Esophagus muscularis mucosa (tissue), 4 donors: ENCODE results near the gene SPPL2C. TPM values are rescaled to one million over a fixed set of nuclear protein-coding genes. Genes with fewer than 3 reads are reported as not detected.

Experiments
- DNase-seq: peaks from one replicate; pipeline ENCODE4 v3.0.0-alpha.2; 2017; ENCODE audit errors: extremely low spot score
- H3K27ac ChIP-seq, 4 donors: fragments of 200-600 bp; sonication (generic); replicated peaks in 1 of 4; 1 replicate in 3 of 4; 2 replicates in 1 of 4; pipeline ENCODE4 v1.5.1; 2016 to 2019; ENCODE audit warnings: mild to moderate bottlenecking in 1 of 4
- H3K27me3 ChIP-seq, 4 donors: fragments of 200-600 bp; sonication (generic); one replicate each; pipeline versions ENCODE4 v1.5.1 to v1.6.0; 2016 to 2019
- H3K36me3 ChIP-seq, 4 donors: fragments of 200-600 bp; sonication (generic); one replicate each; pipeline ENCODE4 v1.5.1; 2016 to 2019
- H3K4me1 ChIP-seq, 4 donors: fragments of 200-600 bp; sonication (generic); one replicate each; pipeline ENCODE4 v1.5.1; 2016 to 2019
- H3K4me3 ChIP-seq, 4 donors: fragments of 200-600 bp; sonication (generic); 1 replicate in 2 of 4; 2 replicates in 2 of 4; pipeline ENCODE4 v1.5.1; 2016 to 2019; ENCODE audit warnings: mild to moderate bottlenecking in 4 of 4, moderate library complexity in 1 of 4
- H3K9me3 ChIP-seq, 4 donors: fragments of 200-600 bp; sonication (generic); 1 replicate in 3 of 4; 2 replicates in 1 of 4; pipeline ENCODE4 v1.5.1; 2016 to 2019
- EP300 ChIP-seq: sonication (generic); formaldehyde crosslinking; IDR thresholded peaks from one replicate; pipeline ENCODE4 v1.6.1; 2017; ENCODE audit warnings: antibody characterized with exemption
- POLR2A ChIP-seq: fragments of 450-650 bp; IDR thresholded peaks from one replicate; pipeline ENCODE4 v1.6.1; 2017; ENCODE audit warnings: antibody characterized with exemption, moderate library complexity, mild to moderate bottlenecking, low read depth
- POLR2AphosphoS5 ChIP-seq, 2 donors: sonication (generic); formaldehyde crosslinking; IDR thresholded peaks; one replicate each; pipeline ENCODE4 v1.6.1; 2017; ENCODE audit warnings: antibody characterized with exemption in 2 of 2
- WGBS: methylation state at CpG from one replicate; pipeline ENCODE4 v1.1.5; 2018; 5-methylcytosine and 5-hydroxymethylcytosine counted together
- intact Hi-C: fragments of 100-400 bp; cut with DNase I; formaldehyde crosslinking; loops from one replicate; pipeline ENCODE4 v1.15.1; 2023
- total RNA-seq, 4 donors: library from RNA; depleted of rRNA; stranded (reverse); fragments of >200 nt; gene quantifications; one replicate each; pipeline versions ENCODE4 v1.1.0 to v1.2.1, GENCODE V29; 2016
- TF ChIP-seq, protein P1 (sequence below), 3 experiments: fragments of 200-600 bp in 2 of 3; fragments of 450-650 bp in 1 of 3; sonication (generic) in 2 of 3; IDR thresholded peaks; one replicate each; pipeline ENCODE4 v1.5.1; 2017 to 2019; ENCODE audit warnings: antibody characterized with exemption in 3 of 3, mild to moderate bottlenecking in 2 of 3, moderate library complexity in 1 of 3

Gene SPPL2C
- total RNA-seq, 4 donors from 2014 or later = not detected

DNA sequence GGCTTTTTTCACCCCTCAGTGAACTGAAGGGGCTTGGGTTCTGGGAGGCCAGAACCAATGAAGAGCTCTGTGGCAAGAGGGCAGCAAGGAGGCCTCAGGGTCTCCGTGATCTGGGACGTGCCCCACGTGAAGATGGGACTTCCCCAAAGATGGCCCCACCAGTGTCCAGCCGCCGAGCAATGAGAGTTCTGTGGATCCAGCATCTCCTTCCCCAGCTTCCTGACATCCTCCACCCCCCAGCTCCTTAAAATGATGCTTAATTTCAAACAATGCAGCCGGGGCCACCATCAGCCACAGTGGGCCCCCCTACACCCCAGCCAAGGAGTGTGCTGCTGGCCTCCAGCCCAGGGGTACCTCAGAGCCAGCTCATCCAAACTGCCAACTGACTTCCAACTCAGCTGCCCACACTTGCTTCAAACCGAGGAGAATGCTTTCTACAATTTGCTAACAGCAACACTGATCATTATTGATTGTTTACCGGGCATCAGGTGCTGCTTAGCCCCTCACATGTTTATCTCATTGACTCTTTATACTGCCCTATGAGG is 5.9 kb upstream of the SPPL2C start:
- H3K27me3 ChIP-seq = peaks cover 0 to 51% (median 0%) of the 10 kb centered on the region in 4 donors
- TF ChIP-seq POLR2AphosphoS5 (IDR thresholded peaks at IDR 0.05) = no peak
- TF ChIP-seq EP300 = no peak
- TF ChIP-seq POLR2A = no peak
- TF ChIP-seq, protein P1, sequence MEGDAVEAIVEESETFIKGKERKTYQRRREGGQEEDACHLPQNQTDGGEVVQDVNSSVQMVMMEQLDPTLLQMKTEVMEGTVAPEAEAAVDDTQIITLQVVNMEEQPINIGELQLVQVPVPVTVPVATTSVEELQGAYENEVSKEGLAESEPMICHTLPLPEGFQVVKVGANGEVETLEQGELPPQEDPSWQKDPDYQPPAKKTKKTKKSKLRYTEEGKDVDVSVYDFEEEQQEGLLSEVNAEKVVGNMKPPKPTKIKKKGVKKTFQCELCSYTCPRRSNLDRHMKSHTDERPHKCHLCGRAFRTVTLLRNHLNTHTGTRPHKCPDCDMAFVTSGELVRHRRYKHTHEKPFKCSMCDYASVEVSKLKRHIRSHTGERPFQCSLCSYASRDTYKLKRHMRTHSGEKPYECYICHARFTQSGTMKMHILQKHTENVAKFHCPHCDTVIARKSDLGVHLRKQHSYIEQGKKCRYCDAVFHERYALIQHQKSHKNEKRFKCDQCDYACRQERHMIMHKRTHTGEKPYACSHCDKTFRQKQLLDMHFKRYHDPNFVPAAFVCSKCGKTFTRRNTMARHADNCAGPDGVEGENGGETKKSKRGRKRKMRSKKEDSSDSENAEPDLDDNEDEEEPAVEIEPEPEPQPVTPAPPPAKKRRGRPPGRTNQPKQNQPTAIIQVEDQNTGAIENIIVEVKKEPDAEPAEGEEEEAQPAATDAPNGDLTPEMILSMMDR (IDR thresholded peaks at IDR 0.05) = no peak
- no peaks in the 10 kb centered on the region for H3K9me3 ChIP-seq
- H3K36me3 ChIP-seq = no peaks in the 10 kb centered on the region
- H3K4me3 ChIP-seq = no peak overlapping the region
- H3K4me1 ChIP-seq = no peaks in the 10 kb centered on the region
- WGBS = 78% methylated on average over 8 of the region's 8 CpGs
- H3K27ac ChIP-seq = no peak overlapping the region
- intact Hi-C loops = no loop called here
- no peak for DNase-seq

DNA sequence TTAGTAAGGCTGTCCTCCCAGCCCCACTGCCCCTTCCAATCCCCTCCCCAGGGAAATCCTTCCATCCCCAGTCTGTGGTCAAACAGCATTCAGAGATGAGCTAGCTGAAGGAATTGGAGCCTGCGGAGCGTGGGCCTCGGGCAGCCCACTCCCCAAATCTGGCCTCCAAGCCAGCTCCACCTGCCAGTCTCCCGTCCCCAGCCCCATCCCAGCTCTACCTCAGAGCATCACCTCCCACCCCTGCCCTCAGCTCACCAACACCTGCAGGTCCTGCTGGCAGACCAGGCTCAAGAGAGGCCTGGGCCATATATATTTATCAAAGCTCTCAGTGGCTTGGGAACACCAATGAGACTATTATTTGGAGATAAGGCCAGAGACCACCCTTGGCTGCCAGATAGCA is 5.2 kb upstream of the SPPL2C start:
- intact Hi-C loops = no loop called here
- no peaks in the 10 kb centered on the region for H3K9me3 ChIP-seq
- 84% methylated on average over 4 of the region's 4 CpGs for WGBS

GRCh38 chr17:45841186-45841585 is 3.5 kb upstream of the SPPL2C start:
- no peaks in the 10 kb centered on the region for H3K9me3 ChIP-seq
- 77% methylated on average over 9 of the region's 9 CpGs for WGBS
- DNase-seq = no peak
- H3K27ac ChIP-seq = no peak overlapping the region
- H3K4me1 ChIP-seq = no peaks in the 10 kb centered on the region
- TF ChIP-seq, protein P1 (IDR thresholded peaks at IDR 0.05) = no peak
- no peak for TF ChIP-seq POLR2A
- no peak for TF ChIP-seq POLR2AphosphoS5 (IDR thresholded peaks at IDR 0.05)
- TF ChIP-seq EP300 = no peak
- H3K4me3 ChIP-seq = no peak overlapping the region
- intact Hi-C loops = no loop called here
- peaks cover 0 to 29% (median 0%) of the 10 kb centered on the region in 4 donors for H3K27me3 ChIP-seq
- H3K36me3 ChIP-seq = no peaks in the 10 kb centered on the region

More for the DNA sequence above, 5.2 kb upstream of the SPPL2C start:
- H3K27ac ChIP-seq = no peak overlapping the region
- no peaks in the 10 kb centered on the region for H3K4me1 ChIP-seq
- no peak for TF ChIP-seq POLR2AphosphoS5 (IDR thresholded peaks at IDR 0.05)
- TF ChIP-seq POLR2A = no peak
- TF ChIP-seq EP300 = no peak
- TF ChIP-seq, protein P1 (IDR thresholded peaks at IDR 0.05) = no peak
- no peak for DNase-seq
- no peak overlapping the region for H3K4me3 ChIP-seq
- no peaks in the 10 kb centered on the region for H3K36me3 ChIP-seq
- peaks cover 0 to 46% (median 0%) of the 10 kb centered on the region in 4 donors for H3K27me3 ChIP-seq

- intact Hi-C loops = no loop called here
- Histone ChIP-seq H3K36me3 (no peaks in the 10 kb centered on the region), H3K9me3 (no peaks in the 10 kb centered on the region), H3K27ac (no peak overlapping the region), H3K27me3 (peaks cover 0 to 29% (median 0%) of the 10 kb centered on the region in 4 donors), H3K4me3 (no peak overlapping the region), H3K4me1 (no peaks in the 10 kb centered on the region)
- WGBS = 60% methylated on average over 7 of the region's 7 CpGs
- DNase-seq = no peak
- TF ChIP-seq, protein P1 (IDR thresholded peaks at IDR 0.05) = no peak
- TF ChIP-seq POLR2A (no peak), EP300 (no peak), POLR2AphosphoS5 (IDR thresholded peaks at IDR 0.05) (no peak)
Measured at GRCh38 chr17:45841883-45842525, 2.7 kb upstream of the SPPL2C start.
